Measurements from ENCODE around the gene FUCA1. TPM values are rescaled to one million over a fixed set of nuclear protein-coding genes. Genes with fewer than 3 reads are reported as not detected.

The FUCA1 gene
- total RNA-seq, 3 donors from 2014 or later, result 82.2 to 171 (median 159) TPM

DNA sequence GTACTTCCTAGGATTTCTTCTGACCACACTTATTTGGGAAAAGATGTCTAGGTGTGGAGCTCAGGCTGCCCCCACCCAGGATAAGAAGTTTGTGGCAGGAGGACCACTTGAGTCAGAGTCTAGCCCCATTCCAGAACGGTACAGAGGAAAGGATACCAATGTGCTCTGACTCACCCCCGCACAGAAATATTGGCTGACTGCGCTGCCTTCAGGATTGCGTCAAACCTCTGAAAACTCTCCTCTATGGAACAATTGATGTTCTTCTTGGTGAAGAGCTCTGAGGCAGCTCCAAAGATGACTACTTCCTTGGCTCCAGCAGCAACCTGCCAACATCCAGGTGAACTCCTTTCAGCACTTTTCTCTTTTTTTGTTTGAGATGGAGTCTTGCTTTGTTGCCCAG, 54.1 kb downstream of the FUCA1 start:
- no peak overlapping the region for H3K4me3 ChIP-seq
- intact Hi-C loops (cut with DNase I, micrococcal nuclease), result loop anchor here (5.0 to 10.0 kb wide), 2 partner anchors 51 to 53 kb away; partner anchors contain the start of gene FUCA1 (in 2 of the 2)

GRCh38 chr1:23810818-23811540, 57.1 kb downstream of the FUCA1 start:
- peak; percentile 97 for ATAC-seq
- DNase-seq, result peak; percentile 62 to 86 (median 82)
- intact Hi-C loops (cut with DNase I, micrococcal nuclease), result loop anchor here (5.0 to 10.0 kb wide), 2 partner anchors 54 to 56 kb away; partner anchors contain the start of gene FUCA1 (in 2 of the 2)
- Histone ChIP-seq H3K36me3 (ENCODE audit: low read depth) (peaks cover 4% of the 10 kb centered on the region), H3K4me3 (no peak overlapping the region), H3K4me1 (ENCODE audit: low read depth) (peaks cover 13% of the 10 kb centered on the region), H3K9me3 (no peaks in the 10 kb centered on the region)
- TF ChIP-seq, protein P1, sequence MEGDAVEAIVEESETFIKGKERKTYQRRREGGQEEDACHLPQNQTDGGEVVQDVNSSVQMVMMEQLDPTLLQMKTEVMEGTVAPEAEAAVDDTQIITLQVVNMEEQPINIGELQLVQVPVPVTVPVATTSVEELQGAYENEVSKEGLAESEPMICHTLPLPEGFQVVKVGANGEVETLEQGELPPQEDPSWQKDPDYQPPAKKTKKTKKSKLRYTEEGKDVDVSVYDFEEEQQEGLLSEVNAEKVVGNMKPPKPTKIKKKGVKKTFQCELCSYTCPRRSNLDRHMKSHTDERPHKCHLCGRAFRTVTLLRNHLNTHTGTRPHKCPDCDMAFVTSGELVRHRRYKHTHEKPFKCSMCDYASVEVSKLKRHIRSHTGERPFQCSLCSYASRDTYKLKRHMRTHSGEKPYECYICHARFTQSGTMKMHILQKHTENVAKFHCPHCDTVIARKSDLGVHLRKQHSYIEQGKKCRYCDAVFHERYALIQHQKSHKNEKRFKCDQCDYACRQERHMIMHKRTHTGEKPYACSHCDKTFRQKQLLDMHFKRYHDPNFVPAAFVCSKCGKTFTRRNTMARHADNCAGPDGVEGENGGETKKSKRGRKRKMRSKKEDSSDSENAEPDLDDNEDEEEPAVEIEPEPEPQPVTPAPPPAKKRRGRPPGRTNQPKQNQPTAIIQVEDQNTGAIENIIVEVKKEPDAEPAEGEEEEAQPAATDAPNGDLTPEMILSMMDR (IDR thresholded peaks at IDR 0.05), result peak; percentile 76

More for the DNA sequence above, 54.1 kb downstream of the FUCA1 start:
- ATAC-seq, result no peak
- Histone ChIP-seq H3K9me3 (no peaks in the 10 kb centered on the region), H3K4me1 (ENCODE audit: low read depth) (peaks cover 13% of the 10 kb centered on the region), H3K36me3 (ENCODE audit: low read depth) (peaks cover 4% of the 10 kb centered on the region)
- TF ChIP-seq, protein P1 (IDR thresholded peaks at IDR 0.05), result no peak
- DNase-seq, result no peak

DNA sequence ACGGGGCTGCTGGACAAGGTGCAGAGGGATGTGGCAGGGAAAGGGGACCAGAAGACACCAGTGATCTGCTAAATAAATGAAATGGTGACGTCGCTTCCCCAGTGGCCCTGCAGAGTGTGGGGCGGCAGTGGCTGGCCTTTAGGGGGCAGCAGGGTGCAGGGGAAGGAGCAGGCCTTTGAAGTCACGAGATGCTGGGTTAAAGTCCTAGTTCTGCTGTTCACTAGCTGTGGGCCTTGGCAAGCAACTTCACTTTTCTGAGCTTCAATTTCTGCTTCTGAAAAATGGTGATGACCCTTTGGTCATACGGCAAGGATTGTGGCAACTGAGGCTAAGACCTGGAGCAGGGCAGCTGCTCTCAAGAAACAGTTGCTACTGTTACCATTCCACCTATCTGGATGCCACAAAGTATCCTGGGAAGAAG, 58.3 kb downstream of the FUCA1 start:
- DNase-seq, result peak; percentile 86 to 91 (median 88)
- Histone ChIP-seq H3K4me3 (no peak overlapping the region), H3K36me3 (ENCODE audit: low read depth) (peaks cover 4% of the 10 kb centered on the region), H3K4me1 (ENCODE audit: low read depth) (peaks cover 13% of the 10 kb centered on the region), H3K9me3 (no peaks in the 10 kb centered on the region)
- intact Hi-C loops (cut with DNase I, micrococcal nuclease), result loop anchor here (5.0 to 10.0 kb wide), 3 partner anchors 55 to 215 kb away; partner anchors contain the start of gene FUCA1 (in 2 of the 2)
- TF ChIP-seq, protein P1 (IDR thresholded peaks at IDR 0.05), result peak; percentile 82
- ATAC-seq, result peak; percentile 92

DNA sequence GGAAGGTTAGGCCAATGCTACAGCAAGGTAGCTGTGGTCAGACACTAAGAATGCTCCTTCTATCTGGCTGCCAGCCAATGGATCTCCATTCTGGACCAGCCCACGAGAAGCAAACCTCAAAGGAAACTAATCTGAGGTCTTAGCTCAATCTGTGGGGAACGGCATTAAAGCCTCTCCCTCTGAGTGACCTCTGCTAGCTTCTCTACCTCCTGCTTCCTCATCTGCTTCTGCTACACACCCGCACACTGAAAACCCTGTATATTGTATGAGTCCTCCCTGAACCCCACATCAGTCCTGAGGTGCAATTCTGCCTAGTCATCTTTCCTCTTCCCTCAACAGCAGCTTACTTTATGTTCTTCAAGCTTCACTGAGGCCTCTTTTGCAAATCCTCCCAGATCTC, 60.6 kb downstream of the FUCA1 start:
- peaks cover 13% of the 10 kb centered on the region for H3K4me1 ChIP-seq (ENCODE audit: low read depth)
- no peaks in the 10 kb centered on the region for H3K9me3 ChIP-seq
- ATAC-seq (no peak), DNase-seq (no peak)
- intact Hi-C loops (cut with DNase I, micrococcal nuclease), result loop anchor here in 1 of 2 donors (10.0 kb wide), 1 partner anchor 217 kb away; no protein-coding TSS in a partner anchor
- no peak overlapping the region for H3K4me3 ChIP-seq
- TF ChIP-seq, protein P1 (IDR thresholded peaks at IDR 0.05), result no peak
- no peaks in the 10 kb centered on the region for H3K36me3 ChIP-seq (ENCODE audit: low read depth)

DNA sequence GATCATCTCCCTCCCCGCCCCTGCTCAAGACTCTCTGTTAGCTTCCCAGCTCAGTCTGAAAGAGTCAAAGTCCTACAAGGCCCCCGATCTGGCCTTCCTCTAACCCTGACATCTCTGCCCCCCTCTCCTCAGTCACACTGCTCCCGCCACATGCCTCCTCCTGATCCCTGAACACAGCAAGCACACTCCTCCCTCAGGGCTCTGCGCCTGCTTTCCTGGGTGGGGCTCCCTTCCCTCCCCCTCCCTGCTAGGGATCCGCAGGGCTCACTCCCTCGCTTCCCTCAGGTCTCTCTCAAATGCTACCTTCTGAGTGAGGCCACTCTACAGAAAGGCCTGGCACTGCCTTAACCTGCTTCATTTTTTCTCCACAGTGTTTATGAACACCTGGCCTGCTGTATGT, 61.8 kb downstream of the FUCA1 start:
- DNase-seq, result peak in 1 of 3 donors; percentile 16
- H3K9me3 ChIP-seq, result no peaks in the 10 kb centered on the region
- H3K4me3 ChIP-seq, result no peak overlapping the region
- ATAC-seq, result no peak
- H3K4me1 ChIP-seq (ENCODE audit: low read depth), result peaks cover 18% of the 10 kb centered on the region
- TF ChIP-seq, protein P1 (IDR thresholded peaks at IDR 0.05), result no peak
- no peaks in the 10 kb centered on the region for H3K36me3 ChIP-seq (ENCODE audit: low read depth)
- intact Hi-C loops (cut with DNase I, micrococcal nuclease), result loop anchor here in 1 of 2 donors (10.0 kb wide), 1 partner anchor 219 kb away; no protein-coding TSS in a partner anchor
